ENCODE measurements around the gene PTPRQ. TPM values are rescaled to one million over a fixed set of nuclear protein-coding genes. Genes with fewer than 3 reads are reported as not detected.
"Not testable (repeated sequence)": the region's sequence is repeated elsewhere in the genome, so short reads cannot be mapped to it uniquely, and the experiment has no call there.

PTPRQ gene
- total RNA-seq, 1 donor from 2014 or later, result 1.9 TPM

GRCh38 chr12:80648881-80649280 lies 204.8 kb downstream of the PTPRQ start:
- DNase-seq, result no peak

GRCh38 chr12:80655751-80656150 lies 211.7 kb downstream of the PTPRQ start:
- no peak for DNase-seq

- DNase-seq, result no peak
Measured at GRCh38 chr12:80659512-80660063, 215.6 kb downstream of the PTPRQ start.

GRCh38 chr12:80662586-80662985 lies 218.6 kb downstream of the PTPRQ start:
- DNase-seq, result no peak

- DNase-seq, result no peak
Measured at GRCh38 chr12:80670214-80670613, 226.2 kb downstream of the PTPRQ start.

GRCh38 chr12:80676042-80676636 lies 232.1 kb downstream of the PTPRQ start:
- not testable (repeated sequence) for DNase-seq

GRCh38 chr12:80676856-80677255 lies 232.8 kb downstream of the PTPRQ start:
- DNase-seq, result no peak

- no peak for DNase-seq
Measured at GRCh38 chr12:80677994-80678393, 234.0 kb downstream of the PTPRQ start.

GRCh38 chr12:80679346-80680131 lies 235.5 kb downstream of the PTPRQ start:
- DNase-seq, result no peak

GRCh38 chr12:80681287-80681686 lies 237.3 kb downstream of the PTPRQ start:
- DNase-seq, result no peak

- DNase-seq, result no peak
Measured at GRCh38 chr12:80681786-80682185, 237.8 kb downstream of the PTPRQ start.

GRCh38 chr12:80684077-80684495 lies 240.1 kb downstream of the PTPRQ start:
- DNase-seq, result no peak

- no peak for DNase-seq
Measured at GRCh38 chr12:80690090-80690489, 246.1 kb downstream of the PTPRQ start.

- no peak for DNase-seq
Measured at GRCh38 chr12:80690513-80690912, 246.5 kb downstream of the PTPRQ start.

- DNase-seq, result no peak
Measured at GRCh38 chr12:80692114-80692513, 248.1 kb downstream of the PTPRQ start.

GRCh38 chr12:80697270-80697887 lies 253.3 kb downstream of the PTPRQ start:
- no peak for DNase-seq

GRCh38 chr12:80698256-80698655 lies 254.2 kb downstream of the PTPRQ start:
- no peak for DNase-seq

GRCh38 chr12:80698847-80699542 lies 255.0 kb downstream of the PTPRQ start:
- DNase-seq, result no peak

GRCh38 chr12:80700327-80700726 lies 256.3 kb downstream of the PTPRQ start:
- DNase-seq, result no peak

- no peak for DNase-seq
Measured at GRCh38 chr12:80701388-80701787, 257.4 kb downstream of the PTPRQ start.

- DNase-seq, result no peak
Measured at GRCh38 chr12:80702889-80703805, 259.1 kb downstream of the PTPRQ start.

- DNase-seq, result no peak
Measured at GRCh38 chr12:80704420-80704819, 260.4 kb downstream of the PTPRQ start.
